ENCODE data around the gene C1orf174. TPM values are rescaled to one million over a fixed set of nuclear protein-coding genes. Genes with fewer than 3 reads are reported as not detected.
A peak's percentile ranks its signal among the peaks of the same experiment; 100 is the strongest.

Gene C1orf174
- 36.5 and 45.3 TPM in 2 replicates for total RNA-seq

- Histone ChIP-seq H3K36me3 (ENCODE audit: control insufficient read depth, insufficient read depth, low read length) (no peaks in the 10 kb centered on the region), H3K4me3 (ENCODE audit: low read depth, low read length) (peak within 1 kb of the TSS; percentile 93), H3K27me3 (ENCODE audit: control insufficient read depth, insufficient read depth, low read length) (no peaks in the 10 kb centered on the region)
- DNase-seq (ENCODE audit: low read depth) (peak; percentile 87), FAIRE-seq (no peak)
- TF ChIP-seq CTCF (IDR thresholded peaks at IDR 0.05; ENCODE audit: insufficient read depth, low read length, severe bottlenecking): no peak
These were observed at the start of gene C1orf174 for GRCh38 chr1:3900150-3900968. Gene C1orf174, minus strand, starts transcription at chr1:3900272. Its CDS starts 86 bp downstream, at chr1:3900186.

- H3K27me3 ChIP-seq (ENCODE audit: control insufficient read depth, insufficient read depth, low read length): no peaks in the 10 kb centered on the region
- H3K4me3 ChIP-seq (ENCODE audit: low read depth, low read length): no peak overlapping the region
- TF ChIP-seq CTCF (IDR thresholded peaks at IDR 0.05; ENCODE audit: insufficient read depth, low read length, severe bottlenecking): no peak
- peak; percentile 83 for FAIRE-seq
- no peaks in the 10 kb centered on the region for H3K36me3 ChIP-seq (ENCODE audit: control insufficient read depth, insufficient read depth, low read length)
- peak; percentile 79 for DNase-seq (ENCODE audit: low read depth)
These were observed 48.3 kb upstream of the C1orf174 start for GRCh38 chr1:3948344-3948743.

- FAIRE-seq: no peak
- Histone ChIP-seq H3K4me3 (ENCODE audit: low read depth, low read length) (no peak overlapping the region), H3K36me3 (ENCODE audit: control insufficient read depth, insufficient read depth, low read length) (no peaks in the 10 kb centered on the region), H3K27me3 (ENCODE audit: control insufficient read depth, insufficient read depth, low read length) (no peaks in the 10 kb centered on the region)
- no peak for DNase-seq (ENCODE audit: low read depth)
- TF ChIP-seq CTCF (IDR thresholded peaks at IDR 0.05; ENCODE audit: insufficient read depth, low read length, severe bottlenecking): no peak
These were observed 46.1 kb upstream of the C1orf174 start for GRCh38 chr1:3945916-3946840.

GRCh38 chr1:3945222-3945621 is 45.1 kb upstream of the C1orf174 start:
- Histone ChIP-seq H3K27me3 (ENCODE audit: control insufficient read depth, insufficient read depth, low read length) (no peaks in the 10 kb centered on the region), H3K36me3 (ENCODE audit: control insufficient read depth, insufficient read depth, low read length) (no peaks in the 10 kb centered on the region), H3K4me3 (ENCODE audit: low read depth, low read length) (no peak overlapping the region)
- no peak for FAIRE-seq
- TF ChIP-seq CTCF (IDR thresholded peaks at IDR 0.05; ENCODE audit: insufficient read depth, low read length, severe bottlenecking): no peak
- DNase-seq (ENCODE audit: low read depth): no peak

GRCh38 chr1:3944578-3945125 is 44.6 kb upstream of the C1orf174 start:
- FAIRE-seq: no peak
- peak; percentile 29 for DNase-seq (ENCODE audit: low read depth)
- TF ChIP-seq CTCF (IDR thresholded peaks at IDR 0.05; ENCODE audit: insufficient read depth, low read length, severe bottlenecking): no peak
- Histone ChIP-seq H3K36me3 (ENCODE audit: control insufficient read depth, insufficient read depth, low read length) (no peaks in the 10 kb centered on the region), H3K4me3 (ENCODE audit: low read depth, low read length) (no peak overlapping the region), H3K27me3 (ENCODE audit: control insufficient read depth, insufficient read depth, low read length) (no peaks in the 10 kb centered on the region)

All from bronchial epithelial cell (primary cell).